ENCODE results near the gene TSPOAP1.

Gene TSPOAP1

DNA sequence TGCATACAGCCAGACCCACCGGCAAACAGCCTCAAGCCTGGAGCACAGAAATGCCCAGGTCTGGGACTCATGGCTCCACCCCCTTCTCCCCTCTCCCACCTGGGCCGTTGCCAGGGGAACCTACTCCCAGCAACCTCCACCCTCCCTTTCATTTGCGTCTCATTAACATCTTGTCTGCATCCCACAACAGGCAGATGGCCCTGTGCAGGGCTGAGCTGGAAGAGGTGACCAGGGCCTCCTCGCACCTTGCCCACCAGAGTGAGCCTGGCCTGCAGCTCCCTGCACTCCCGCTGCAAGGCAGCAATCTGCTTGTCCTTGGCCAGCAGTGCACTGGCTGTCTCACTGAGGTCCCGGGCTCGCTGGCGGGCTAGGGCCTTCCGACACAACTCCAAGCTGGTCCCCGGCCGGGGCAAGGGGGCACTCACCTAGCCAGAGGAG, 3.3 kb downstream of the TSPOAP1 start:
- no peak for TF ChIP-seq CTCF (conservative IDR thresholded peaks at IDR 0.05)
- no peak for TF ChIP-seq ZFX (IDR thresholded peaks at IDR 0.05)
- H3K27ac ChIP-seq: peak overlapping the region; percentile 81

GRCh38 chr17:58324409-58325288, 3.9 kb downstream of the TSPOAP1 start:
- H3K27ac ChIP-seq: peak overlapping the region; percentile 81

DNA sequence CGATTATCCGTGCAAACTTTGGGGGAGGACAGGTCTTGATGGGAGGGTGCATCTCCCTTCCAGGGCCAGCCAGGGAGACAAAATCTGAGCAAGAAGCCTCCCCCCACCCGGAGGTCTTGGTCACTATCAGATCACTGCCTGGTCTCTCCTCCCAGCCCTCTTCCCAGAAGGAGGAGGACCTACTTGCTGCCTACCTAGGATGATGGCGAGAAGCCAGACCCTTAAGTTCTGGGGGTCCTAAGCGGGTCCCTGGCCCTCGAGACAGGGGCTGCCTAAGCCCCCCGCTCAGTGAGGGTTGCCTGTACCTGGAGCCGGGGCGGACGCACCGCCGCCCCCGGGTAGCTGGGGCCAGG, 4.6 kb downstream of the TSPOAP1 start:
- peak overlapping the region; percentile 81 for H3K27ac ChIP-seq
- TF ChIP-seq ZFX (IDR thresholded peaks at IDR 0.05) (no peak), CTCF (conservative IDR thresholded peaks at IDR 0.05) (no peak)

More at GRCh38 chr17:58324409-58325288, 3.9 kb downstream of the TSPOAP1 start:
- TF ChIP-seq CTCF (conservative IDR thresholded peaks at IDR 0.05): no peak; the same call in 1 of the 2 replicates
- peak; percentile 86; the same call in 1 of the 2 replicates for TF ChIP-seq ZFX (IDR thresholded peaks at IDR 0.05)

- H3K27ac ChIP-seq: peak overlapping the region; percentile 81
Measured at GRCh38 chr17:58323366-58324055, 5.1 kb downstream of the TSPOAP1 start.

GRCh38 chr17:58322581-58323185, 5.9 kb downstream of the TSPOAP1 start:
- no peak overlapping the region for H3K27ac ChIP-seq
- TF ChIP-seq ZFX (IDR thresholded peaks at IDR 0.05): no peak
- TF ChIP-seq CTCF (conservative IDR thresholded peaks at IDR 0.05): no peak

More at GRCh38 chr17:58323366-58324055, 5.1 kb downstream of the TSPOAP1 start:
- TF ChIP-seq CTCF (conservative IDR thresholded peaks at IDR 0.05): no peak
- TF ChIP-seq ZFX (IDR thresholded peaks at IDR 0.05): no peak

DNA sequence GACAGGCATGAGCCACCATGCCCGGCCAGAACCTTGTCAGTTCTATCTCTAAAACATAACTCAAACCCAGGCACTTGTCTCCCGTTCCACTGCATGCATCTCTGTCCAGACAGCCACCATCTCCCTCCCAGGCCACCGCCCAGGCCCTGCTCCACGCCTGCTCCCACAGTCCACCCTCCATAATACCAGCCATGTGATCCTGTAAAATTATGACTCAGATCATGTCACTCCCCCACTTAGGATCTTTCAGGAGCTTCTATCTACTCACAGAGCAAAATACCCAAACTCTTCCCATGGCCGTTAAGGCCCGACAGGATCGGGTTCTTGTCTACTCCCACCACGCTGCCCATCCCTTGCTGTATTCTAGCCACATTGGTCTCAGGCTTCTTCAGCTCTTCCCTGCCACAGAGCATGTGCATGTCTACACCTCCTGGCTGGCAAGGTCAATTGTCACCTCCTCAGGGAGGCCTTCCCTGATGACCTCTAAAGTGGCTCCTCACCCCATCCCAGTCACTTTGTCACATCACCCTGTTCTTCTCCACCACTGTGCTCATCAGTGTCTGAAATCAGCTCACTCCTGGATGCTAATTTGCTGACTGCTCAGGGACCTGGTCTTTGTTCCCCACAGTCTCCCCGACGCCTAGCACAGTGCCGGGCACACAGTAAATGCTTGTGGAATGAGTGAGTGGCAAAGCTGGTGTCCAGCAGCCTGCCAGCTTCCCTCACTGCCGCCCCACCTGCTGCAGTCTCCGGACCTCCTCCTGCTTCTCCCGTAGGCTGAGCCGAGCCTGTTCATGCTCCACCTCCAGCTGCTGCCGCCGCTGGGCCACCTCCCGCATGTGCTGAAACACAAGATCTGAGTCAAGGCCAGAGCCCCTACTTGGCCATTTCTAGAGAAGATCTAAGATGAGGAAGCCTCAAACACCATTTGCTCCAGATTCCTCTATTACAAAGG, 6.7 kb downstream of the TSPOAP1 start:
- TF ChIP-seq CTCF (conservative IDR thresholded peaks at IDR 0.05) (no peak), ZFX (IDR thresholded peaks at IDR 0.05) (no peak)
- H3K27ac ChIP-seq: no peak overlapping the region
